Effector CD8-positive, alpha-beta T cell (primary cell): ENCODE measurements around the gene DNAH10.
"Not testable (repeated sequence)": the region's sequence is repeated elsewhere in the genome, so short reads cannot be mapped to it uniquely, and the experiment has no call there.

Experiments
- DNase-seq: peaks from one replicate; lab custom pipeline; 2025; lab: John Stamatoyannopoulos, UW

DNAH10 gene

DNA sequence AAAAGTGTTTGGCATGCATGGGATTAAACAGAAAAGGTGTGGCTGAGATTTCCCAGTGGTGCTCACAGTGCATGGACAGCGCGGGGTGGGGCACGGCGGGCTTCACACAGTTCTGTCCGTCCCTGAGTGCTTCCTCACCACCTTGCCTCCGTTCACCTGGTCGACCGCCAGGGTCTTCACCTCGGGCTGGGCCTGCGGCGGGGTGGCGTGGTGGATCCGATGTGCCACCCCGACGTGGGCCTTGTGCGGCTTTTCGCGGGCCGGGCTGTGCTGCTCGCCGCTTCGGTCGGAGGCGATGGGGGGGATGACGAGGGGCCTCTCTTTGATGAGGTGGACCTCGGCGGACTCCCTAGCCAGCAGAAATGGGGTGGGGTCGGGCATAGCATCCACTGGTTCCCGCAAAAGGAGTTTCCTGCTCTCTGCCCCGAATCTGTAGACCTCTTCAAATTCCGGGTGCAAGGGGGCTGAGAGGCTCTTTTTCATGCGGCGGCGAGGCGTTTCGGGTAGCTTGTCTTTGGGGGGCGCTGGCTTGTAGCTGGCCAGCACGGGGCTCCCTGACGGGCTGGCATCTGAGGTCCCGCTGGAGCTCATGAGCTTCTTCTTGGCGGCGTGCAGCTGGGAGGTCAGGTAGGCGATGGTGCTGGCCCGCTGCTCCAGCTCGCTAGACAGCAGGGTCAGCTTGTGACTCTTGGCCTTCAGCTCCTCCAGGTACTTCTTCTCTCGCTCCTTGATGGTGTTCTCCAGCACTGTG, 175.0 kb downstream of the DNAH10 start:
- DNase-seq, result no peak

DNA sequence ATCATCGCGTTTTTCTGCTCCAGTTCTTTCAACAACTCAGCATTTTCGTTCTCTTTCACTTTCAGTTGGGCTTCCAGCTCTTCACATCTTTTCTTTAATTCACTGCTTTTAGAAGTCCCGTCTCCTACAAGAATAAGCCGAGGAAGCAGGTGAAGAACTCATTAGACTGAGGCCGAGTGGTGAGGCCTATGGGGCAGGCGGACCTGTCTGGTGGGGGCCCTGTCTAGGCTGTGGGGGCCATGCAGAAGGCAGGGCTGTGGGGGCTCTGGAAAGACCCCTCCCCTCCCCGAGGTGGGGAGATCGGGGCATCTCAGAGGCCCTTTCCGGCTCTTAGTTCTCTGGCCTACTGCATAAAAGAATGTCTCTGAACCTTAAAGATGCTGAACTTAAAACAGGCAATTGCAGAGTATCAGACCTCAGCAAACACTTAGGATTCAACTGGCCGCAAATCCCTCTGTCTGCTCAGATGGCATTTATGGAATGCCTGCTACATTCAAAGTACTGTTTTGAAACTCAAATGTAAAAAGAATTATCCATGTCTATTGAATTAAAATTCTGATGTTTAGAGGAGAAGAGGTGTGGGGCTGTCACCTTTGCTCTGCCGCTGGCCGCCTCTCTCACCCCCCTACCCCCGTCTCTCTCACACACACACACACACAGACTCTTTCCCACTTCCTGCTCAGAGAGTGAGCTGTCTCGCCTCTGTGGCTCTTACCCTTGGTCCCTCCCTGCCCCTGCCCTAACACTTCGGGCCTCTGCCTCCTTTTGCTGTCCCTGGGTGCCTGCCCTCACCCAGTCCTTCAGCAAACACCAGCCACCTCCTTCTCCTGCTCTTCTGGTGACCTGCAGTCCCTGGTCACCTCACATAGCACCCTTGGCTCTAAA, 175.8 kb downstream of the DNAH10 start:
- DNase-seq, result peak; percentile 2

DNA sequence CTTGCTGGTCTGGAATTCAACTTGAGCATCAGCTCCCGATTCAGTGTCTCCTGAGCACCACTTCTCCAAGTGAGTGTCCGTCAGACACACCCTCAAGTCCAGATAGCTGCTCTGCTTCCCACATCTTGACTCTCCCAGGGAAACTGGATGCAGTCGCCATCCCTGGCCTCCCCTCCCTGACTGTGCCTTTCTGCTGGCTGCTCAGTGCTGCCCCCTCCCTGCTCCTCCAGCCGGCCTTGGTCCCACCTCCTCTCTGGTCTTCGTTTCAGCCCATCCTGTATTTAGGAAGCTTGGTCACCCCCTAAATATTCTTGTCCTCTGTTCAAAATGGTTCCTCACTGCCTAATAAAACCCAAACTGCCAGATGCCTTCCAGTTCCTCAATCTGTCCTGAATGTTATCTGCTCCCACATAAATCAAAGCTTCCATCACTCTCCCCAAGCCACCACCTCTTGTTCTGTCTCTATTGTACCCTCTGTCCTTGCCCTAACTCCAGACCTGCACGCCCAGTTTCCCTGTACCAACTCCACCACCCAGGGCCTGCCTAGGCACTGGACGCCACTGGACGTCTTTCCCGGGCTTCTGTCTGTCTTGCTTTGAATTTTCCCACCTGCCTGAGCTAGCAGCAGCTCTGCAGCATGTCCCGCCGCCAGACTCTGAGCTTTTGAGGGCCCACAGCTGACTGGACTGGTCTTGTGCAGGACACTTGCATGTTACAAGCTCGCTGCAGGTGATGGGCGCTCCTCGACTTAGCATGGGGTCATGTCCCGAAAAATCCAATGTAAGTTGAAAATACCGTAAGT, 176.8 kb downstream of the DNAH10 start:
- no peak for DNase-seq

DNA sequence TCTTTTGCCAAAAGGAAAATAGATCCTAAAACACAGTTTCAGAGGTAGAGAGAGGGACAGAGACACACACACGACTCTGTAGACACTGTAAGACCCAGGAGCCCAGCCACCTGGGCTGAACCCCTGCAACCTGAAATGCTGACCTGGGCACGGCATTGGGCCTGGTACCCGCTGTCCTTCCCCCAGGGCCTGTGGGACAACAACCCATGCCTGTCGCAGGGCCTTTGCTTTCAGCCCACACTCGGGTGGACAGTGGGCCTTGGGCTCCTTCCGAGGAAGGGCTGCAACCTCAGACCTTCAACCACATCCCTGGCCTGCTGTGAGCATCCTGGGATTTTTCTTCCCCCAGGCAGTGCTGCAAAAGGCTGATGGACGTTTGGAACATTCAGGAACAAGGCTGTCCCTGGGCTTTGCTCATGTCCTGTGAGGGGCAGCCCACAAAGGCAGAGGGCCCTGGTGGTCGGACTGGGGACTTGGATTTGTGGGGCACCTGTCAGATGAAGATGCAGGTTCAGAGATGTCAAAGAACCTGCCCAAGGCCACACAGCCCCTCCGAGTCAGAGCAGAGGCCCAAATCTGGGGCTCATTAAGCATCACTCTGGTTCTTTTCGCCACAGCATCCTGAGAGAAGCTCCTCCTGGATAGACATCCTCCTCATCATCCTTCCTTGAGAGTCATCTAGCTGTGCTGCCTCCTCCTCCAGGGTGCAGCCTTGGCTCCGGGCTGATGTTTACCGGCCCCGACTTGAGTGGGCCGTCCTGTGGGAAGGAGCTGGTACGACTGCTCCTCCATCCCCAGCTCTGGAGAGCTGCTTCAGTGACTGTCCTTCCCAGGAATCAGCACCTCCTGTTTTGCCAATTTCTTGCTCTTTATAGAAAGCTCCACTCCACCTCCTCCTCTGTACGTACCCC, 177.9 kb downstream of the DNAH10 start:
- DNase-seq, result no peak

DNA sequence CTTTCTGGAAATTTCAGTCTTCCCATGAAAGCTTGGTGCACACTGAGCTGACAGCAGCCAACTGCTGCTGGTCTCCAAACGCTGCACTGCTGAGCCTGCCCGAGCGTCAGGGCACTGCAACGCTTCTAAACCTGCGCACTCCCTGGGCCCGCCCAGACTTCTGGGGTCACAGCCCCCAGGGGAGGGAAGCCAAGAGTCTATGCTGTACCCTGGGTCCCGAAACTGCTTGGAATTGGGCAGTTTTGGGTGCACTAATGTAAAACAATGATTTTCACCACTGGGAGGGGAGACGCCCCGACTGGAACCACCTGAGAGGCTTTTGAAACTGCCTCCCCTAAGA, 178.5 kb downstream of the DNAH10 start:
- DNase-seq, result no peak

DNA sequence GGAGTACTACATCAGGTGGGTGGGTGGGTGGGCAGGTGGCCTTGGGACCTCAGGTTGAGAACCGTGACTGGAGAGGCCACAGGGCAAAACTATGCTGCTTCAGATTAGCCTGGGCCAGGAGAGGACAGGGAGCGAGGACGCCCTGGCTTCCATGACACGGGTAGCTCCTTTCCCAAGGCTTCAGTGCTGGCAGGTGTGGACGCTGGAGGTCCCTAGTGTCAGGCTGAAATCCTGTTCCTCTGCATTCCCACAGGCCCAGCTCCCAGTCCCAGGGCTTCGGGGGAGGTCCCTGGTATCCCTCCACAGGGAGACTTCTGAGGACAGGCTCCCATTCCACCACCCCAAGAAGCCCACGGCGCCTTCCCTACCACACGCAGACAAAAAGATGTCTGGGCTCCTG, 178.9 kb downstream of the DNAH10 start:
- DNase-seq, result no peak

DNA sequence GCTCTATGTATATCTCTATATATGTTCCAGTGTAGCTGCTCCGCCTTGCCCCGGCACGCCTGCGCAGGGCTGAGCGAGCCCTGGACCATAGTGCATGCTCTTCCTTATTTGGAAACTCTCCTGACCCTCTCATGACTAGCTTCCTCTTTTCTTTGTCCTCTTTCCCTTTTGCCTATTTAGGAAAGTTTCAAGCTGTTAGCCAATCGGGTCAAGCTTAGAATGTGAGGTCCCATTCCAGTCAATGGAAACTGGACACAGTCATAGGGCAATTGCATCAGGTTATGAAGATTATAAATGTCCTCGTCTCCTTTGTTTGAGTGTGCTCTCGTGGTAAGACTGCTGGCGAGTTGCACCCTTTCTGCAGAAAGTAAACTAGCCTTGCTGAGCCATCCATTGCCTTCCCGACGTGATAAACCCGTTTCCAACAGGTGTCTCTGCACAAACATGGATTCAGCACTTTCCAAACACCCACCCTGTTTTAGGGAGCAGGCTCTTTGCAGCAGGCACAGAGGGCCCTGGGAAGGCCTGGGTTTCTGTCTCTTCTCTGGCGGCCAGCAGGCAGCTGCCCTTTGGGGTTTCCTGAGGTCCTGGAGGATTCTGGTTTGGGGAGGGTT, 179.6 kb downstream of the DNAH10 start:
- DNase-seq, result no peak

DNA sequence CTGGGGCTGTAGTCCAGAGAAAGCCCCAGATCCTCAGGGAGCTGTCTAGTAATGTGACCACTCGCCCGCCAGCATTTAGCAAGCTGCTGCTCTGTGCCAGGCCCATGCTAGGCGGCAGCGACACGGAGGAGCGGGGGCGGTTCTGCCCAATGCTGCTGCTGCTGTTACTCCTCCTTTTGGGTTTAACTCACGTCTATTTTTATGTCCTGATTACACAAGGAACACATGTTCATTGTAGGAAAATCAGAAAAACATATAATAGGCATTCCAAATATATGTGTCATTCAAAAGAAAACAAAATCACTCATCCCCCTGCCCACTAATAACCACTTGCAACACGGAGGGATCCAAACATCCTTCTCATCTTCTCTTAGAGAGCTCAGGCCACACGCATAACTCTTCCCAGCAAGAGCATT, 180.1 kb downstream of the DNAH10 start:
- no peak for DNase-seq

DNA sequence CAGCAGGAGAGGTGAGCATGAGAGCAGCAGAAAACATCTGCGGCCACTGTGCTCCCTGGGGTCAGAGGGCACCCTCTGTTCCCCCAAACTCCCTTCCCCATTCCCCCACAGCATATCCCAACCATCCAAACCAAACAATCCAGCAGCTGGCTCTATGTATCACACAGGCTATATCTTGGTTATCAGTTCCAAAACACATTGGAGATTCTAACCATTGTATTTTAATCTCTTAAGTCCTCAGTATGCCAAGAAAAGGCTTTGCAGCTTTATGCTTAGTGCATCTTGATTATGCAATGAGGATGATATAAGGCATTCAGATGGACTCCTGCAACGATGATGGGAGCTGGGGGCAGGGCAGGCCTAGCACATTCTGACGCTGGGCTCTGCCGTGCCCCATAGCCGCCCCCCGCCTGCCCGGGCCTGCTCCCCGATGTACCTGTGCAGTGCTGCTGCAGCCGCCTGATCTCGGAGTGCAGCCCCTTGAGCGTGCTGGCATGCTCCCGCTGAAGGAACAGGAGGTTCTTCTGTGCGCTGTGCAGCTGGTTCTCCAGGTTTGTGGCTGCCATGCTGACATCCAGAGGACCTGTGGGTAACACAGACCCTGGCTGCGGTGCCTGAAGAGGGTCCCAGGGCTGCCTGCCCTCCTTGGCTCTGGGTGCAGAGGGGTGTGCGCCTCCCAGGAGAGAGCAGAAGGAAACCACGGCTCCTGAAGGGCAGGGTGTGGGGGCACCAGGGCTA, 181.0 kb downstream of the DNAH10 start:
- no peak for DNase-seq

DNA sequence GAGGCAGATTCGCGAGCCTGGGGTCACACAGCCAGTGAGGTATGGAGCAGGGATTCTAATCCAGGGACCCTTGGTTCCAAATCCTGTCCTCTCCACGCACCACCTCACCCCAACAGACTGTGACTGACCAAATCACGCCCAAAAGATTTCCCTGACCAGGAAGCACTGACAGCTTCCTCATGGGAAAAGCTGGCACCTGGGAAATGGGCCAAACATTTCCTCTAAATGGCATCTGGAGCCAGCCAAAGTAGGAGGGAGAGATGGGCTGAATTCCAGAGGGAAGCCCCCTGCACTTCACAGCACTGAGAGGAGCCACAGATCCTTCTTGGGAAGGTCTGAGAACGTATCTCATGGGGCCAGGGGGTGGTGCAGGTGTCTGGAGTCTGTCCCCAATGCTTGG, 181.7 kb downstream of the DNAH10 start:
- DNase-seq, result no peak

DNA sequence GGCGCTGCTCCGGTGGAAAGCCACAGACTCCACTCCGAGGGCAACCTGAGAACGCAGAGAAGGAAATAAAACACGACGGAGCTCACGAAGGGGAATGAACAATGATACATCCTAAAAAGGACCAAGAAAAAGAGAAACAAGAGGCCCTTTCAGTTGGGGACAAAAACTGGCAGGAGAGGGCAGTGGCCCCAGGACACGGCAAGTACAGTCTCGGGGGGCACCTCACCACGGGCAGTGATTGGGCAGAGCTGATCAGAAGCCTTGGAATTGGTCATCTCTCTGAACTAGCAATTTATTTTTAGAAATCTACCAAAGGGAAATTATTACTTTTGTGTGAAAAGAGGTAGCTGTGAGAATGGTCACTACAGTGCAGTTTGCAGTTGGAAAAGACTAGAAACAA, 182.6 kb downstream of the DNAH10 start:
- no peak for DNase-seq

DNA sequence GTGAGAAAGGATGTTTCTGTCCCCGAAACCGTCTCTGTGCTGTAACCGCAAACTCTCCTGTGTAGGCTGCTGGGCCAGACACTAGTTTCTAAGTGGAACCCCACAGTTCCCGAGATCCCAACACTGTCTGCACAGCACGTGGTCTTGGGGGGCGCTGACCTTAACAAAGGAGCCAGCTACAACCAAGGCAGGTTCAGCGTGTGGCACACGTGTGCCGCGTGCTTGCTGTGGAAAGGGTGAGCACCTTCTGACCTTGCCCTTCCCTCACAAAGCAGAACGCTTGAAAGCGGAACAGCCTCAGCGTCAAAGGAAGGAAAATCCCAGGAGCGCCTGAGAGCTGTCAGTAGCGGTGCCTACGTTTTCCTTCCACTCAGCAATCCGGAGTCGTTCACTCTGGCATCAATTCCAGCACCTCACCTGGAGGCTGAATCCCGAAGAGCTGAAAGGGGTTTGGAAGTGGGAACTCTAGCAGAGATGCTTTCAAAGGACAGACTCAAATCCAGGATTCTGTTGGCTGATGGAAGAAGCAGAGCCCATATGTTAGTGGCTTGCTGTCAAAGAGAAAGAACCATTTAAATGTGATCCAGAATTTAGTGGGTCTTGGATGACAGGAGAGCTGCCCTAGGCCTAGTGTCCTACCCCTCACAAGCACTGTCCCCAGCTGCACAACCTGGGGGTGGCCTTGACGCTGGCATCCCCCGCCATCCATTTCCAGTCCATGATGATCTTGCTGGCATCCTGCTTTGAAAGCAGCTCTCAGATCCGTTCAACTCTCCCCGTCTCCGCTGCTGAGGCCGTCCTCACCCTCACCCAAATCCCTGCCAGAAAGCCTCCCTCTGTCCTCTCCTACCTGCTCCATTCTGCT, 183.4 kb downstream of the DNAH10 start:
- DNase-seq, result no peak

DNA sequence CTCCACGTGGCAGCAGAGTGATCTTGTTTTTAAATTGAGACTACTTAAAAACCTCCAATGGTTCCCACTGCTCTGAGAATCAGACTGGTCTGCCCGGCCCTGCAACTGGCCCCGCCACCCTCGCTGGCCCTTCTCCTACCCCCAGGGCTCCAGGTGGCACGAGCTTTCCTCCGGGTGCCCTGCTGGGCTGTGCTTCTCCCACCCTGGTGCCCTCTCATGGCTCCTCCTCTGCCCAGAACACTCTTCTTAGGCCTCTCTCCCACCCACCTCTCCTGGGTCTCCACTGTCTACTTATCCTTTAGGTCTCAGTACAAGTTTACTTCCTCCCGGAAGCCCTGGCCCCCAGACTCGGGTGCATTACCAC, 184.0 kb downstream of the DNAH10 start:
- DNase-seq, result no peak

DNA sequence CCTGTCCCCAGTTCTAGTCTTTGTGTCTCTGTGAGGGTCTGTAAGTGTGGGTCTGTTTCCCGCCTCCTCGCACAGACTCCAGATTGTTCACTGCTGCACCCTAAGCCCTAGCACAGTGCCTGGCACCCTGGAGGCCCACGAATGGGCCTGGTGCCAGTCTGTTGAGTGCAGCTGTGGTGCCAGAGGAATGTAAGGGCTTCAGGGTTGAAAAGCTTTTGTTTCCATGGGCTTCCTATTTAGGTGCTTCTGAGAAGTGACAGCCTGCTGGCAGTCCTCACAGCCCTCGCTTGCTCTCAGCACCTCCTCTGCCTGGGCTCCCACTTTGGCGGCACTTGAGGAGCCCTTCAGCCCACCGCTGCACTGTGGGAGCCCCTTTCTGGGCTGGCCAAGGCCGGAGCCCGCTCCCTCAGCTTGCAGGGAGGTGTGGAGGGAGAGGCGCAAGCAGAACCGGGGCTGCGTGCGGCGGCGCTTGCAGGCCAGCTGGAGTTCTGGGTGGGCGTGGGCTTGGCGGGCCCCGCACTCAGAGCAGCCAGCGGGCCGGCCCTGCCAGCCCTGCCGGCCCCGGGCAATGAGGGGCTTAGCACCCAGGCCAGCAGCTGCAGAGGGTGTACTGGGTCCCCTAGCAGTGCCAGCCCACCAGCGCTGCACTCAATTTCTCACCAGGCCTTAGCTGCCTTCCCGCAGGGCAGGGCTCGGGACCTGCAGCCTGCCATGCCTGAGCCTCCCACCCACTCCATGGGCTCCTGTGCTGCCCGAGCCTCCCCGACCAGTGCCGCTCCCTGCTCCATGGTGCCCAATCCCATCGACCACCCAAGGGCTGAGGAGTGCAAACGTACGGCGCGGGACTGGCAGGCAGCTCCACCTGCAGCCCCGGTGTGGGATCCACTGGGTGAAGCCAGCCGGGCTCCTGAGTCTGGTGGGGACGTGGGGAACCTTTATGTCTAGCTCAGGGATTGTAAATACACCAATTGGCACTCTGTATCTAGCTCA, 184.7 kb downstream of the DNAH10 start:
- not testable (repeated sequence) for DNase-seq

DNA sequence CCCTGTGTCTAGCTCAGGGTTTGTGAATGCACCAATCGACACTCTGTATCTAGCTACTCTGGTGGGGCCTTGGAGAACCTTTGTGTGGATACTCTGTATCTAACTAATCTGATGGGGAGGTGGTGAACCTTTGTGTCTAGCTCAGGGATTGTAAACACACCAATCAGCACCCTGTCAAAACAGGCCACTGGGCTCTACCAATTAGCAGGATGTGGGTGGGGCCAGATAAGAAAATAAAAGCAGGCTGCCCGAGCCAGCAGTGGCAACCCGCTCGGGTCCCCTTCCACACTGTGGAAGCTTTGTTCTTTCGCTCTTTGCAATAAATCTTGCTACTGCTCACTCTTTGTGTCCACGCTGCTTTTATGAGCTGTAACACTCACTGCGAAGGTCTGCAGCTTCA, 185.4 kb downstream of the DNAH10 start:
- DNase-seq, result not testable (repeated sequence)

DNA sequence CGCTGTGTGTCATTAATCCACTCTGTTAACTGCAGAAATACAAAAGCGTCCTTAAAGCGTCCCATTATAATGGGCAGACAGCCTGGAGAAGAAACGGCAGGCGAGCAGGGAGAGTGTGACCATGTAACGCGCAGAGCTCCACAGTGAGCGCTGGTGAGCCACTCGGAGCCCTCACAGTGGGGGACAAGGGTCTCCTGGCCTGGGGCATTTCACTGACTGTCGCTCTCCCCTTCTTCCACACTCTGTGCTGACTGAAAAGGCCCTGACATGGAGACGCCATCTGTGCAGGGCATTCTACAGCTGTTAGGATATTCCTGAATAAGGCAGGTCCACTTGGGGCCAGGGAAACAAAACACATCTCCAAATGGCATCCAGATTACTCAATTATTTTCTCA, 186.3 kb downstream of the DNAH10 start:
- DNase-seq, result no peak

DNA sequence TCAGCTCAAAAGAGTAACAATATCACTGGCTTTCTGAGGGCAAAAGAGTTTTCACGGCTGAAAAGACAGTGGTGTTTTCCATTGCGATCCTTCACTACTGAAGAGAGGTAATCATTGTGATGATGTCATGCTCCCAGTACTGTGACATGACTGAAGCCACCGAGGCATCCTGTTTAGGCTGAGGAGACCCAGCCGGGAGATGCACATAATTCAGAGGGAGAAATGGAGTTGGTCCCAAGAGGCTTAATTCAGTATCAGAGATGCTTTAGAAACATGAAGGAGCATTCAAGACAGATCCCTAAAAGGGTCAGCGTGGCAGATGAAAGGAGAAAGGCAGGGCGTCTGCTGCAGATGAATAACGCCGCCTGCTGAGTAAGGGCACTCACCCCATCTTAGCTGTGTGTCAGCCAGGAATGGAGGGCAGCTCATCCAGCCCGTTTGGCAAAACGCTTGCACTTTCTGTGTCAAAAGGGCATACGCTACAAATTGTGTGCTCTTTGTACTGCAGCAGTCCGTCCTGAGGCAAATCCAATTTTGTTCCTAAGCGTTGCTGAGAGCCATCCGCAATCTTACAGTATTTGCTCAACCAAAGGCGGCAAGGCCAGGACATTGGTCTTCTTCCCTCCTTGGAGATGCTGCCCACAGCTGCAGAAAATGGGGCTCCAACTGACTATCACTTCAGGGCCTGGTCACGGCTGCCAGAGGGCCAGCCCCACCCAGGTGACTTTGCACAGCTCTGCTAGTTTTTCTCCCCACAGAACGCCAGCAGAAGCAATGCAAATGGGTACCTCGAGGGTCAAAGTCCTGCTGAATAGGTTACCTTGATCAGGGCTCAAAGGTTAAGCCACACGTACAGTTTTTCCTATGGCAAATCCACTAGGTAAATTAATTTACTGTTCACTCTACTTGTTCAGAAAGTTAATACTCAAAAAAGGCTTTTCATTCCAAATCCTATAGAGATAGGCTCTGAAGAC, 187.0 kb downstream of the DNAH10 start:
- no peak for DNase-seq
